ENCODE data around the gene NIN.

The NIN gene

DNA sequence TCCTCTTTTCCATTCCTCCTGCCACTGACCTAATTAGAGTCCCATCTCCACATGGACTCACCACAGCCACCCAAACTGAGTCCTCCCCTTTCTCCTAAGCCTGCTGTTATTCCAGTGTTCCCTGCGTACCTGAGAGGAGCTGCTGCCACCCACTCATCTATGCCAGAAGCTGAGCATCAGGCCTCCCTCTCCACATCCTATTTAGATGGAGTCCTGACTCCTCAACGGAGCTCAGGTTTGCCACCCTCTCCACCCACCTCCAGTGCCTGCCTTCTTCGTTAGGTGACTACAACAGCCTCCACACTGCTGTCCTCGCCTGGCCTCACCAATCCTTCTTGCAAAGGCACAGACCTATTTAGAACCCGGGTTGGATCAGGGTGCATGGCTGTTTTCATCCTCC, 25.7 kb upstream of the NIN start:
- no peak for DNase-seq (ENCODE audit: low read depth)
- H3K4me3 ChIP-seq (ENCODE audit: low read depth, low read length) = no peak overlapping the region
- TF ChIP-seq, protein P1, sequence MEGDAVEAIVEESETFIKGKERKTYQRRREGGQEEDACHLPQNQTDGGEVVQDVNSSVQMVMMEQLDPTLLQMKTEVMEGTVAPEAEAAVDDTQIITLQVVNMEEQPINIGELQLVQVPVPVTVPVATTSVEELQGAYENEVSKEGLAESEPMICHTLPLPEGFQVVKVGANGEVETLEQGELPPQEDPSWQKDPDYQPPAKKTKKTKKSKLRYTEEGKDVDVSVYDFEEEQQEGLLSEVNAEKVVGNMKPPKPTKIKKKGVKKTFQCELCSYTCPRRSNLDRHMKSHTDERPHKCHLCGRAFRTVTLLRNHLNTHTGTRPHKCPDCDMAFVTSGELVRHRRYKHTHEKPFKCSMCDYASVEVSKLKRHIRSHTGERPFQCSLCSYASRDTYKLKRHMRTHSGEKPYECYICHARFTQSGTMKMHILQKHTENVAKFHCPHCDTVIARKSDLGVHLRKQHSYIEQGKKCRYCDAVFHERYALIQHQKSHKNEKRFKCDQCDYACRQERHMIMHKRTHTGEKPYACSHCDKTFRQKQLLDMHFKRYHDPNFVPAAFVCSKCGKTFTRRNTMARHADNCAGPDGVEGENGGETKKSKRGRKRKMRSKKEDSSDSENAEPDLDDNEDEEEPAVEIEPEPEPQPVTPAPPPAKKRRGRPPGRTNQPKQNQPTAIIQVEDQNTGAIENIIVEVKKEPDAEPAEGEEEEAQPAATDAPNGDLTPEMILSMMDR (IDR thresholded peaks at IDR 0.05; ENCODE audit: insufficient read depth, low read depth, low read length, missing control alignments) = no peak

DNA sequence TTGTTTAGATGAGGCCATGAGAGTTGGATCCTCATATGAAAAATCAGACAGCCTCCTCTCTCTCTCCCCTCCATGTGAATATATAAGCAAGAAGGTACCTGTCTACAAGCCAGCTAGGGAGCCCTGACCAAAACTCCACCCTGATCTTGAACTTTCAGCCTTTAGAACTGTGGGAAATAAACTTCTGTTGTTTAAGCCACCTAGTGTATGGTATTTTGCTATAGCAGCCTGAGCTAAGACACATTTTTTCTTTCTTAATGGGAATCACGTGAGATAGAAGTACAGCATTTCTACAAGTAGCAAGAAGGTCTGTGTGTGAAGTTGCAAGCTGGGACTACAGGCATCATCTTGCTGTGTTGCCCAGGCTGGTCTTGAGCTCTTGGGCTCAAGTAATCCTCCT, 24.6 kb upstream of the NIN start:
- TF ChIP-seq, protein P1 (IDR thresholded peaks at IDR 0.05; ENCODE audit: insufficient read depth, low read depth, low read length, missing control alignments) = no peak
- DNase-seq (ENCODE audit: low read depth) = no peak
- H3K4me3 ChIP-seq (ENCODE audit: low read depth, low read length) = no peak overlapping the region

DNA sequence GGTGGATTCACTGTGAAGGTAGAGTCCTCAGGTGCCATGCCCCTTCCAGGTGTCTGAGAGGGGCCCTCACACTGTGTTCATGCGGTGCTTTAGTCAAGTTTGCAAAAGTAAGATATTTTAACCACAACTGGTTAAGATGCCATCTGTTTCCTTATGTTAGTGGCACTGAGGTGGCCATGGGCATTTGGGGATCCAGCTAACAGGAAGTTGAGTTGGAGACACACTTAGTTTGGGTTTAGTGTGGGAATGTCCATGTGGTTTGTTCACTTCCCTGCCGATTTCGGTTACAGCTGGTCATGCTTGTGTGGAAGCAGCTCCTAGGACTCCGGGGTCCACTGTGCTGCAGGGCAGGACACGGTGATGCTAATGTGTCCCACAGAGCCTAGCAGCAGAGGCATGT, 23.6 kb upstream of the NIN start:
- TF ChIP-seq, protein P1 (IDR thresholded peaks at IDR 0.05; ENCODE audit: insufficient read depth, low read depth, low read length, missing control alignments) = no peak
- no peak for DNase-seq (ENCODE audit: low read depth)

DNA sequence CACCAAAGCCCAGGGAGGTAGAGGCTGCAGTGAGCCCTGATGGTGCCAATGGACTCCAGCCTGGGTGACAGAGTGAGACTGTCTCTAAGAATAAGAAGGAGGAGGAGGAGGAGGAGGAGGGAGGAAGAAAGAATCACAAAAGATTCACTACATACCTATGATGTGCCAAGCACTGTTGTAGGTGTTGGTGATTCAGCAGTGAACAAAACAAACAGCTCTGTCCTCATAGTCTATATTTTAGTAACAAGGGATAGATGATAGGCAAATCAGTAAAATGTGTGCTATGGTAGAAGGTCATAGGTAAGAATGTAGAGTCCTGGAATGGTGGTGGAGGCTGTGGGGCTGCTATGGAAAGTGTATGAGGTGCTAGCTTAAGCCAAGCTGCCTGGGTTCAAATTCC, 22.9 kb upstream of the NIN start:
- DNase-seq (ENCODE audit: low read depth) = no peak
- H3K4me3 ChIP-seq (ENCODE audit: low read depth, low read length) = no peak overlapping the region
- TF ChIP-seq, protein P1 (IDR thresholded peaks at IDR 0.05; ENCODE audit: insufficient read depth, low read depth, low read length, missing control alignments) = no peak

More for the DNA sequence above, 23.6 kb upstream of the NIN start:
- no peak overlapping the region for H3K4me3 ChIP-seq (ENCODE audit: low read depth, low read length)

DNA sequence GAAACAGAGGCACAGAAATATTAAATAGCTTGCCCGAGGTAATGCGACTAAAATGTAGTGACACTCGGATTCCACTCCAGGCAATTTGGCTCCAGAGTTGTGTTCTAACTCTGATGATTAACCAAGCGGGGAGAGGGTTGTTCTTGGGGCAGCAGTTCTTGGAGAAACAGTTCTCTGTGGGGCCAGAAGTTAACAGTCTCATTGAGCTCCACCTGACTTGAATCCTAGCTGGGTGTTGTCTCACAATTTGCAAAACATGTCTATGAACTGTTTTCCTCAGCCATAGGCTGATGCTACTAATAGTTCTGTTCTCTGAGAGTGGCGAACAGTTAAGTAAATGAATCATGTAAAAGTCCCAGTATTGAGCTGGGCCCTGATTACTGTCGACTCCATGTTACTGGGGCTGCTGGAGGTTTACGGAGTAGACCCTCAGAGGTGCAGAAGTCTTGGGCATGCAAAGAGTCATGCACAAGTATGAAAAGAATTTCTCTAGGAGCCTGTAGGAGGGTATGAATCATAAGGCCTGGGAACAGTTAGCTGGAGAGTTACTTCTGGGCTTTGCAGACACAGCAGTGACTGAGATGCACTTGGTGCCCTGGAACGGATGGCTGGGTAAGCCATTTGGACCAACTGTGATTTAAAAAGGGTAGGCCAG, 15.4 kb upstream of the NIN start:
- no peak overlapping the region for H3K4me3 ChIP-seq (ENCODE audit: low read depth, low read length)
- no peak for DNase-seq (ENCODE audit: low read depth)
- TF ChIP-seq, protein P1 (IDR thresholded peaks at IDR 0.05; ENCODE audit: insufficient read depth, low read depth, low read length, missing control alignments) = no peak

DNA sequence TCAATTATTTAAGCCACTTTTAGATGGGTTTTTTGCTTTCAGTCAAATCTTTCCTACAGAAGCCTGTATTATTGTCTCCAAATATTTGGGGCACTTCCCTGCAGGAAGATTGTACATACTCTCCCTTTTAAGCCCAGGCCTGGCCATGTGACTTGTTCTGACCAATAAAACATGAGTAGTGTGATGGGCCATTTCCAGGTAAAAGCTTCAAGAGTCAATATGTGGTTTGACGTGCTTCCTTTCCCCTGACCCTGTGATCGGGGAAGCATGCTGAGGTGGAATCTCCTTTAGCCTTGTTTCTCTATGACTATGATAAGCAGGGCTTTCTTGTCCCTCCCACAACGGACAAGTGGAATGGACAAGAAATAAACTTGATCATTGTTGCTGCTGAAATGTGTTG, 14.2 kb upstream of the NIN start:
- TF ChIP-seq, protein P1 (IDR thresholded peaks at IDR 0.05; ENCODE audit: insufficient read depth, low read depth, low read length, missing control alignments) = no peak
- H3K4me3 ChIP-seq (ENCODE audit: low read depth, low read length) = no peak overlapping the region
- DNase-seq (ENCODE audit: low read depth) = no peak

DNA sequence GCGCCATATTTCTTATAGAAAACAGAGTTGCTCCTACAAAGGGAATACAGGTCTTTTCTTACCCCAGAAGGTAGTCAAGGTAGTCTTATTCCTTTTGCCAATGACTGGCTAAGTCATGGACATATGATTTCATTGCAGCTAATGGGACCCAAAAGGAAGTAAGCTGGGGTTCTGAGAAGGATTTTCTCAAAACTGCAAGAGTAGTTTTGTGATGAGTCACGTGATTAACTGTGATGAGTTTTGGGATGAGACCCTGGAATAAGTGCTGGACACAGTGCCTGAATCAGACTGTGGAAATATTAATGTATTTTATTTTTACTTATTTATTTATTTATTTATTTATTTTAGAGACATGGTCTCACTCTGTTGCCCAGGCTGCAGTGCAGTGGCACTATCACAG, 13.4 kb upstream of the NIN start:
- TF ChIP-seq, protein P1 (IDR thresholded peaks at IDR 0.05; ENCODE audit: insufficient read depth, low read depth, low read length, missing control alignments) = no peak
- no peak for DNase-seq (ENCODE audit: low read depth)
- H3K4me3 ChIP-seq (ENCODE audit: low read depth, low read length) = no peak overlapping the region
